22Rv1 (cell line): ENCODE measurements around the gene POLD2.

Source experiments
- H3K27ac ChIP-seq: fragments of 450-650 bp; 2 replicates; pipeline ENCODE4 v1.5.1; 2017
- CTCF ChIP-seq: fragments of 450-650 bp; IDR thresholded peaks from 2 replicates; pipeline ENCODE4 v1.5.1; 2017; ENCODE audit warnings: mild to moderate bottlenecking
- ZFX ChIP-seq: fragments of 450-650 bp; IDR thresholded peaks from 2 replicates; pipeline ENCODE4 v1.6.1; 2017; ENCODE audit warnings: antibody characterized with exemption, borderline replicate concordance

POLD2 gene

GRCh38 chr7:44100458-44101302, 22.7 kb downstream of the POLD2 start:
- no peak overlapping the region for H3K27ac ChIP-seq
- TF ChIP-seq CTCF, result no peak
- TF ChIP-seq ZFX, result no peak

GRCh38 chr7:44099669-44100068, 23.7 kb downstream of the POLD2 start:
- TF ChIP-seq ZFX (no peak), CTCF (no peak)
- H3K27ac ChIP-seq, result no peak overlapping the region

- TF ChIP-seq CTCF (no peak), ZFX (no peak)
- H3K27ac ChIP-seq, result no peak overlapping the region
These were observed 25.0 kb downstream of the POLD2 start for GRCh38 chr7:44098092-44099068.

GRCh38 chr7:44097064-44097932, 26.1 kb downstream of the POLD2 start:
- TF ChIP-seq ZFX (no peak), CTCF (no peak)
- H3K27ac ChIP-seq, result no peak overlapping the region

- H3K27ac ChIP-seq, result no peak overlapping the region
- no peak for TF ChIP-seq CTCF
- TF ChIP-seq ZFX, result no peak
These were observed 26.9 kb downstream of the POLD2 start for GRCh38 chr7:44096326-44096881.

- TF ChIP-seq CTCF (no peak), ZFX (no peak)
- no peak overlapping the region for H3K27ac ChIP-seq
These were observed 27.6 kb downstream of the POLD2 start for GRCh38 chr7:44095781-44096180.
